Measurements from ENCODE around the gene FHOD1. TPM values are rescaled to one million over a fixed set of nuclear protein-coding genes. Genes with fewer than 3 reads are reported as not detected.

FHOD1 gene
- total and polyA plus RNA-seq, 2 of the 4 experiments (the other 2 are of a cell fraction) = 13.8 to 64.0 TPM

DNA sequence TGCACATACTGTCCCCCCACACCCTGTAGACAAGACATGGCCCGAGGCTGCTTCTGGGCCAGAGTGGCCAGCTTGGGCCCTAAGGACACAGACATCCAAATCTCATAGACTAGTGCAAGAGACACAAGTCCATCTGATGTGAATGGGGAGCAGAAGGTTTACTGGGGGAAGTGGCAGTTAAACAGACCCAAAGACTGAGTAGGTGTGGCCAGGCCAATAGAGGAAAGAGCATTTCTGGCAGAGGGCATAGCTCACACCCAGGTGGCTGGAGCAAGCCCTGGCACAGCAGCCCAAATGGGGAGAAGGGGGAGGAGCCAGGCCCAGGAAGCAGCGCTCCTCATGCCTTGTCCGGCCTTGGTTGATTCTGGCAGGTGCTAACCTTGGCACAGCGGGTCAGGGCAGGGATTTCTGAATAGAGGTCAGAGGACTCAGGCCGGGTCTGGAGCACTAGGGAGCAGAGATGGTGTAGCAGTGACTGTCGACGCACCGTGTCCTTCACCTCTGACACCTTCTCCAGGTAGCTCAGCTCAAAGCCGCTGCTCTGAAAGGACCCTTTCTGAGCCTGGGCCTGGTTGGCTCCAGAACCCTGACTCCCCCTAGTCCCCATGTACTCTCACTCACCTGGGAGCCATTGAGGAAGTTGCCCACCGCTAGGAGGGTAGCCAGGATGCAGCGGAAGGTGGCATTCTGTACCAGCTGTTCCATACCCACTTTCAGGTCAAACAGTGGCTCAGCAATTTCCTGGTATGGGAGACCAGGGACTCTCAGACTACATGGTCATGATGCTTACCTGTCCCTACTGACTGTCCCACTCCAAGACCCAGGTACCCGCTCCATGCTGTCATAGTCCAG lies 16.2 kb downstream of the FHOD1 start:
- no peak overlapping the region for H4K91ac ChIP-seq (ENCODE audit: insufficient read depth, low read depth, low read length)
- H3K14ac ChIP-seq (replicated peaks; ENCODE audit: low read depth, low read length) = no peak overlapping the region
- dilution Hi-C loops (cut with HindIII; ENCODE audit: low sequenced_read_pairs, unreplicated experiment) (no loop called here), in situ Hi-C loops (cut with MboI; ENCODE audit: low sequenced_read_pairs) (no loop called here), intact Hi-C loops (cut with micrococcal nuclease) (no loop called here)
- no peak overlapping the region for H3K56ac ChIP-seq (ENCODE audit: extremely low read depth, insufficient read depth, low read length)
- peaks cover 10% of the 10 kb centered on the region for H3K4me1 ChIP-seq (ENCODE audit: control insufficient read depth, insufficient read depth, low read length)
- no peak overlapping the region for H3K4me2 ChIP-seq (ENCODE audit: low read depth, low read length)
- peak overlapping the region; percentile 23 for H2AFZ ChIP-seq (replicated peaks; ENCODE audit: low read length, poor library complexity)
- no peak overlapping the region for H4K5ac ChIP-seq (ENCODE audit: low read depth, low read length)
- H2AK5ac ChIP-seq (ENCODE audit: low read depth, low read length) = no peak overlapping the region
- no peak overlapping the region for H2AK9ac ChIP-seq (replicated peaks; ENCODE audit: low read depth, low read length, poor library complexity)
- no peak overlapping the region for H2BK20ac ChIP-seq (ENCODE audit: low read depth, low read length)
- CTCF ChIA-PET = no interaction called here
- no peaks in the 10 kb centered on the region for H3K27me3 ChIP-seq (ENCODE audit: control insufficient read depth, insufficient read depth, low read length)
- no TSS peak for BruUV-seq (replicated peaks)
- H3K79me1 ChIP-seq (ENCODE audit: low read depth in 1 of 2, low read length in 2 of 2) = peaks cover 19 to 62% of the 10 kb centered on the region in 2 experiments
- no peak overlapping the region for H2BK15ac ChIP-seq (ENCODE audit: low read depth, low read length)
- peaks cover 4% of the 10 kb centered on the region; the same call in 1 of the 2 replicates for H3K9me1 ChIP-seq (ENCODE audit: insufficient read depth, low read length)
- POLR2A ChIA-PET (ENCODE audit: unreplicated experiment) = no interaction called here
- H2BK5ac ChIP-seq (ENCODE audit: low read depth, low read length, poor library complexity, severe bottlenecking) = no peak overlapping the region
- no peak overlapping the region for H3K23ac ChIP-seq (ENCODE audit: low read depth, low read length)
- no peak overlapping the region for H3K18ac ChIP-seq (ENCODE audit: low read depth, low read length)
- no peaks in the 10 kb centered on the region for H3K9me3 ChIP-seq (ENCODE audit: control insufficient read depth, insufficient read depth, low read length)
- H4K8ac ChIP-seq (ENCODE audit: low read depth in 2 of 2, low read length in 2 of 2) = no peak overlapping the region
- no peak overlapping the region for H3K4ac ChIP-seq (ENCODE audit: low read depth, low read length)
- no peak for ATAC-seq (ENCODE audit: low read depth)
- H3K36me3 ChIP-seq (ENCODE audit: control insufficient read depth, insufficient read depth, low read length) = peaks cover 65% of the 10 kb centered on the region
- H4K20me1 ChIP-seq (ENCODE audit: insufficient read depth, low read length) = peaks cover 7% of the 10 kb centered on the region; the same call in 1 of the 2 replicates
- DNase-seq = no peak
- no peak overlapping the region for H2BK120ac ChIP-seq (ENCODE audit: low read depth, low read length)
- WGBS, 2 experiments (ENCODE audit: extremely low coverage in 2 of 2, insufficient read length in 1 of 2) = 93% methylated on average over 3 of the region's 12 CpGs; no CpG with 5 or more reads in 1 of the 2 experiments
- H3K4me3 ChIP-seq (ENCODE audit: insufficient read depth, low read depth, low read length) = no peak overlapping the region
- H3K9ac ChIP-seq (ENCODE audit: low read depth, low read length) = no peak overlapping the region
- H3K27ac ChIP-seq (ENCODE audit: insufficient read depth, low read length) = no peak overlapping the region
- no peak for TF ChIP-seq CHD1 (IDR thresholded peaks at IDR 0.05; ENCODE audit: low read depth, low read length)
